ENCODE data around the gene S1PR1. TPM values are rescaled to one million over a fixed set of nuclear protein-coding genes. Genes with fewer than 3 reads are reported as not detected.

S1PR1 gene
- total and polyA plus RNA-seq, 2 of the 13 experiments (the other 11 are each of a cell fraction or from before 2014, with no cell fraction given) = not detected

DNA sequence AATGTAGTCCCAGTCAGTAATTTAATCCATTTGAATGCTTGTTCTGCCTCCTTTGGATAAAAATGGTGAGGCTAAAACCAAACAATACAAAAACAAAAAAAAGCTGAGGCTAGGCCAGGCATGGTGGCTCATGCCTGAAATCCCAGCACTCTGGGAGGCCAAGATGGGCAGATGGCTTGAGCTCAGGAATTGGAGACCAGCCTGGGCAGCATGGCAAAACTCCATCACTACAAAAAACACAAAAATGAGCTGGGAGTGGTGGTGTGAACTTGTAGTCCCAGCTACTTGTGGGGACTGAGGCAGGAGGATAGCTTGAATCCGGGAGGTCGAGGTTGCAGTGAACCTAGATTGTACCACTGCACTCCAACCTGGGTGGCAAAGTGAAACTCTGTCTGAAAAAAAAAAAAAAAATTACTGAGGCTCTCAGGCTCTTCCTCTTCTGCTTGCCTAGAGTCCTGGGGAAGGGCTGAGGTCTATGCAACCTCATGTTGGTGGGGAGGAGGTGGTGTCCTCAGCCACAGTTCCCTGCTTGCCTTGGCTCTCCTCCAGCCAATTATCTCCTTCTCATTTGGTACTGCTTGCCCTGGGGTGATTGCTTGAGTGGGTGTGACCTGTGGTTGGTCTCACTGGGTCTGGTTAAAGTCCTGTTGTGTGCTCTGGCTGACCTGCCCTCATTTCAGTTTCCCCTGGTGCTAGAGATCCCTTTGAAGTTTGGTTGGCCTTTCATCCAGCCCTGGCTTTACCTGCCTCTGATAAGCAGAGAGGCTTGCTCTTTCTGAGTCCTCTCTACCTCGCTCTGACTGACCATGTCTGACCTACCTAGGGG is 20.9 kb downstream of the S1PR1 start (continued):
- peak; percentile 52 for TF ChIP-seq XRCC5 (optimal IDR thresholded peaks at IDR 0.05; ENCODE audit: low read length)
- TF ChIP-seq MED1 (CRISPR knock-in tag; IDR thresholded peaks at IDR 0.05) = peak; percentile 60; the same call in 1 of the 2 replicates
- TF ChIP-seq RFXANK (CRISPR knock-in tag; IDR thresholded peaks at IDR 0.05) = no peak
- 0 out of 2 replicates have a peak, but pooled peaks have one; percentile 26 for TF ChIP-seq POLR2G (IDR thresholded peaks at IDR 0.05; ENCODE audit: low read depth, low read length)
- TF ChIP-seq, protein P1, sequence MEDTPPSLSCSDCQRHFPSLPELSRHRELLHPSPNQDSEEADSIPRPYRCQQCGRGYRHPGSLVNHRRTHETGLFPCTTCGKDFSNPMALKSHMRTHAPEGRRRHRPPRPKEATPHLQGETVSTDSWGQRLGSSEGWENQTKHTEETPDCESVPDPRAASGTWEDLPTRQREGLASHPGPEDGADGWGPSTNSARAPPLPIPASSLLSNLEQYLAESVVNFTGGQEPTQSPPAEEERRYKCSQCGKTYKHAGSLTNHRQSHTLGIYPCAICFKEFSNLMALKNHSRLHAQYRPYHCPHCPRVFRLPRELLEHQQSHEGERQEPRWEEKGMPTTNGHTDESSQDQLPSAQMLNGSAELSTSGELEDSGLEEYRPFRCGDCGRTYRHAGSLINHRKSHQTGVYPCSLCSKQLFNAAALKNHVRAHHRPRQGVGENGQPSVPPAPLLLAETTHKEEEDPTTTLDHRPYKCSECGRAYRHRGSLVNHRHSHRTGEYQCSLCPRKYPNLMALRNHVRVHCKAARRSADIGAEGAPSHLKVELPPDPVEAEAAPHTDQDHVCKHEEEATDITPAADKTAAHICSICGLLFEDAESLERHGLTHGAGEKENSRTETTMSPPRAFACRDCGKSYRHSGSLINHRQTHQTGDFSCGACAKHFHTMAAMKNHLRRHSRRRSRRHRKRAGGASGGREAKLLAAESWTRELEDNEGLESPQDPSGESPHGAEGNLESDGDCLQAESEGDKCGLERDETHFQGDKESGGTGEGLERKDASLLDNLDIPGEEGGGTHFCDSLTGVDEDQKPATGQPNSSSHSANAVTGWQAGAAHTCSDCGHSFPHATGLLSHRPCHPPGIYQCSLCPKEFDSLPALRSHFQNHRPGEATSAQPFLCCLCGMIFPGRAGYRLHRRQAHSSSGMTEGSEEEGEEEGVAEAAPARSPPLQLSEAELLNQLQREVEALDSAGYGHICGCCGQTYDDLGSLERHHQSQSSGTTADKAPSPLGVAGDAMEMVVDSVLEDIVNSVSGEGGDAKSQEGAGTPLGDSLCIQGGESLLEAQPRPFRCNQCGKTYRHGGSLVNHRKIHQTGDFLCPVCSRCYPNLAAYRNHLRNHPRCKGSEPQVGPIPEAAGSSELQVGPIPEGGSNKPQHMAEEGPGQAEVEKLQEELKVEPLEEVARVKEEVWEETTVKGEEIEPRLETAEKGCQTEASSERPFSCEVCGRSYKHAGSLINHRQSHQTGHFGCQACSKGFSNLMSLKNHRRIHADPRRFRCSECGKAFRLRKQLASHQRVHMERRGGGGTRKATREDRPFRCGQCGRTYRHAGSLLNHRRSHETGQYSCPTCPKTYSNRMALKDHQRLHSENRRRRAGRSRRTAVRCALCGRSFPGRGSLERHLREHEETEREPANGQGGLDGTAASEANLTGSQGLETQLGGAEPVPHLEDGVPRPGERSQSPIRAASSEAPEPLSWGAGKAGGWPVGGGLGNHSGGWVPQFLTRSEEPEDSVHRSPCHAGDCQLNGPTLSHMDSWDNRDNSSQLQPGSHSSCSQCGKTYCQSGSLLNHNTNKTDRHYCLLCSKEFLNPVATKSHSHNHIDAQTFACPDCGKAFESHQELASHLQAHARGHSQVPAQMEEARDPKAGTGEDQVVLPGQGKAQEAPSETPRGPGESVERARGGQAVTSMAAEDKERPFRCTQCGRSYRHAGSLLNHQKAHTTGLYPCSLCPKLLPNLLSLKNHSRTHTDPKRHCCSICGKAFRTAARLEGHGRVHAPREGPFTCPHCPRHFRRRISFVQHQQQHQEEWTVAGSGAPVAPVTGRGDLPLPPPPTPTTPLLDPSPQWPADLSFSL (CRISPR knock-in tag; IDR thresholded peaks at IDR 0.05) = no peak
- TF ChIP-seq ZNF780A (CRISPR knock-in tag; IDR thresholded peaks at IDR 0.05) = no peak
- TF ChIP-seq, protein P2, sequence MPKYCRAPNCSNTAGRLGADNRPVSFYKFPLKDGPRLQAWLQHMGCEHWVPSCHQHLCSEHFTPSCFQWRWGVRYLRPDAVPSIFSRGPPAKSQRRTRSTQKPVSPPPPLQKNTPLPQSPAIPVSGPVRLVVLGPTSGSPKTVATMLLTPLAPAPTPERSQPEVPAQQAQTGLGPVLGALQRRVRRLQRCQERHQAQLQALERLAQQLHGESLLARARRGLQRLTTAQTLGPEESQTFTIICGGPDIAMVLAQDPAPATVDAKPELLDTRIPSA (CRISPR knock-in tag; IDR thresholded peaks at IDR 0.05; ENCODE audit: borderline replicate concordance) = no peak
- TF ChIP-seq FOXP1 (IDR thresholded peaks at IDR 0.05) = no peak
- TF ChIP-seq FOXP1 (CRISPR knock-in tag; IDR thresholded peaks at IDR 0.05) = peak; percentile 48
- TF ChIP-seq ZNF292 (CRISPR knock-in tag; IDR thresholded peaks at IDR 0.05; ENCODE audit: borderline replicate concordance, low read depth) = peak; percentile 91; the same call in 1 of the 2 replicates
- no peak for TF ChIP-seq ZNF607 (CRISPR knock-in tag; IDR thresholded peaks at IDR 0.05; ENCODE audit: borderline replicate concordance)
- TF ChIP-seq SALL1 (CRISPR knock-in tag; IDR thresholded peaks at IDR 0.05) = peak; percentile 95
- TF ChIP-seq, protein P3, sequence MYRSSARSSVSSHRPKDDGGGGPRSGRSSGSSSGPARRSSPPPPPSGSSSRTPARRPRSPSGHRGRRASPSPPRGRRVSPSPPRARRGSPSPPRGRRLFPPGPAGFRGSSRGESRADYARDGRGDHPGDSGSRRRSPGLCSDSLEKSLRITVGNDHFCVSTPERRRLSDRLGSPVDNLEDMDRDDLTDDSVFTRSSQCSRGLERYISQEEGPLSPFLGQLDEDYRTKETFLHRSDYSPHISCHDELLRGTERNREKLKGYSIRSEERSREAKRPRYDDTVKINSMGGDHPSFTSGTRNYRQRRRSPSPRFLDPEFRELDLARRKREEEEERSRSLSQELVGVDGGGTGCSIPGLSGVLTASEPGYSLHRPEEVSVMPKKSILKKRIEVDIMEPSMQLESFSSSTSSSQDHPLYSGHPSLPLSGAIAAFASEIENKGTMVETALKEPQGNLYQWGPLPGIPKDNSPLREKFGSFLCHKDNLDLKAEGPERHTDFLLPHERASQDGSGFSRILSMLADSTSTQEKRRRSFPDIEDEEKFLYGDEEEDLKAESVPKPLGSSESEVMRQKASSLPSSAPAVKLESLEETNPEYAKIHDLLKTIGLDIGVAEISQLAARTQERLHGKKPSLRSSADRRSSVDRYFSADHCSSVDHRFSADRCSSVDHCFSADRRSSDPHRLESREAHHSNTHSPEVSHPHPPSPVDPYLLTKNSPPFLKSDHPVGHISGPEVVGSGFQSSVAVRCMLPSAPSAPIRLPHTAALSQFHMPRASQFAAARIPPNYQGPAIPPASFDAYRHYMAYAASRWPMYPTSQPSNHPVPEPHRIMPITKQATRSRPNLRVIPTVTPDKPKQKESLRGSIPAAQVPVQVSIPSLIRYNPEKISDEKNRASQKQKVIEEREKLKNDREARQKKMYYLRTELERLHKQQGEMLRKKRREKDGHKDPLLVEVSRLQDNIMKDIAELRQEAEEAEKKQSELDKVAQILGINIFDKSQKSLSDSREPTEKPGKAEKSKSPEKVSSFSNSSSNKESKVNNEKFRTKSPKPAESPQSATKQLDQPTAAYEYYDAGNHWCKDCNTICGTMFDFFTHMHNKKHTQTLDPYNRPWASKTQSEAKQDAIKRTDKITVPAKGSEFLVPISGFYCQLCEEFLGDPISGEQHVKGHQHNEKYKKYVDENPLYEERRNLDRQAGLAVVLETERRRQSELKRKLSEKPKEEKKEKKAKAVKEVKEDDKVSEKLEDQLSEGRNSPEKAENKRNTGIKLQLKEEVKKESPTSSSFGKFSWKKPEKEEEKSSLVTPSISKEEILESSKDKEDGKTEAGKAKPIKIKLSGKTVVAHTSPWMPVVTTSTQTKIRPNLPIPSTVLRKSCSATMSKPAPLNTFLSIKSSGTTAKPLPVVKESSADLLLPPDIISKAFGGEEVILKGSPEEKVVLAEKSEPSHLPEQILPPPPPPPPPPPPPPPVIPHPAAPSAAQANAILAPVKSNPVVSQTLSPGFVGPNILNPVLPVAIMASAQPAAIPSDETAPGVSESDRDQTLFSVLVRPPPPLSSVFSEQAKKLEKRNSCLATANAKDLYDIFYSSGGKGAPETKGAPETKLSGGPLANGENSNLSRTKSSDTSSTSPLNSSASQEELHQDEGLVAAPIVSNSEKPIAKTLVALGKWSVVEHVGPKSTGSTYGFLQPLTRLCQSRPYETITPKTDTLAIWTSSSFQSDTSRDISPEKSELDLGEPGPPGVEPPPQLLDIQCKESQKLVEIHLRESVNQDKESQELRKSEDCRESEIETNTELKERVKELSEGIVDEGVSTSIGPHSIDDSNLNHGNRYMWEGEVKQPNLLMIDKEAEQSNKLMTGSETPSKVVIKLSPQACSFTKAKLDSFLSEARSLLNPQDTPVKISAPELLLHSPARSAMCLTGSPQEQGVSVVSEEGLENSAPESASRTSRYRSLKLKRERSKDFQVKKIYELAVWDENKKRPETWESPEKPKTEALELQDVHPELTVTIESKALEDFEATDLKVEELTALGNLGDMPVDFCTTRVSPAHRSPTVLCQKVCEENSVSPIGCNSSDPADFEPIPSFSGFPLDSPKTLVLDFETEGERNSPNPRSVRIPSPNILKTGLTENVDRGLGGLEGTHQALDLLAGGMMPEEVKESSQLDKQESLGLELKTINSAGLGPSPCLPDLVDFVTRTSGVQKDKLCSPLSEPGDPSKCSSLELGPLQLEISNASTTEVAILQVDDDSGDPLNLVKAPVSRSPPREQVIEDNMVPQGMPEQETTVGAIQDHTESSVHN (CRISPR knock-in tag; IDR thresholded peaks at IDR 0.05) = no peak
- TF ChIP-seq TBL1XR1 (IDR thresholded peaks at IDR 0.05; ENCODE audit: borderline replicate concordance, low read length, partially characterized antibody) = no peak
